HG03558 (cell line): ENCODE results near the gene HOXD9.

ENCODE experiments used
- ATAC-seq: cut with Tn5 transposase; IDR thresholded peaks from one replicate; pipeline ENCODE4 v1.9.1; 2021; ENCODE audit warnings: moderate number of reproducible peaks; ENCODE audit not compliant: unreplicated experiment; ENCODE audit errors: extremely low read depth

Gene HOXD9

GRCh38 chr2:176109192-176109901, 13.2 kb upstream of the HOXD9 start:
- no peak for ATAC-seq

GRCh38 chr2:176109946-176110345, 12.6 kb upstream of the HOXD9 start:
- ATAC-seq: no peak

- no peak for ATAC-seq
These were observed 11.9 kb upstream of the HOXD9 start for GRCh38 chr2:176110415-176111308.

DNA sequence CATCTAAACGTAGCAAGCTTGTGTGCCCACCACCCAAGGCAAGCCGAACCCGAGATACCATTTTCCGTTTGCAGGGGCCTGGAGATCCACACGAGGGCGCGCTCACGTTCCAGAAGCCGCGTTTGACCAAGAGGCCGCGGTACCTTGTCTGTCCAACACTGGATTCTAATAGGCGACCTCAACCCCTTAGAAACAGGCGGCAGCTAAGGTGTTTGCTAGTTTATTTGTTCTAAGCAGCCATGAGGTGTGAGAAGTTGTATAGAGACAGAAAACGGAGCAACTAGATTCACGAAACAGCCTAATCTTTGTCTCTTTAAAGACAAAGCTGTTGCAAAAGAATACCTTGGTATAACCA, 11.2 kb upstream of the HOXD9 start:
- ATAC-seq: no peak

DNA sequence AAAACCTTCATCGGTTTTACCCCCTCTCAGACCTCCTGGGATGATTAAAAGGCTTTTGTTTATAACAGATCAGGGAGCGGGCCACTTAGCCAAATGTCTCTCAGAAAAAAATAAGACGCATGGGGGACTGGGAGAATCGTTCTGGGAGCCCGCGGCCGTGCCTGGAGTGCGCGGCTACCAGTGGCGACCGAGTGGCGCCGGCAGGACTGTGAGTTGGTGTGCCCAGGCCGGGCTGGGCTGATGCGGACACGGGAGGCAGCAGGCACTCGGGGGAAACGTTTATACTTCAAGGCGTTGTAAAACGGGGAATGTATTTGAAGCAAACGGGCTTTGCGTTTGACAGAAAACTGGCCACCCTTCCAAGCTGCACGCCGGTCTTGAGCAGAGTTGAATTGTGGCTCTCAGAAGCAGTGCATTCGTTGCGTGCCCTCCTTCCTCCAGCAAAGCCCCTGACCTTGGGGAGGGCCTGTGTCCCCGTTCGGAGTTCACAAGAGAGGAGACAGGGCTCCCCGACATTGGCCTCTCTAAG, 10.6 kb upstream of the HOXD9 start:
- ATAC-seq: no peak

DNA sequence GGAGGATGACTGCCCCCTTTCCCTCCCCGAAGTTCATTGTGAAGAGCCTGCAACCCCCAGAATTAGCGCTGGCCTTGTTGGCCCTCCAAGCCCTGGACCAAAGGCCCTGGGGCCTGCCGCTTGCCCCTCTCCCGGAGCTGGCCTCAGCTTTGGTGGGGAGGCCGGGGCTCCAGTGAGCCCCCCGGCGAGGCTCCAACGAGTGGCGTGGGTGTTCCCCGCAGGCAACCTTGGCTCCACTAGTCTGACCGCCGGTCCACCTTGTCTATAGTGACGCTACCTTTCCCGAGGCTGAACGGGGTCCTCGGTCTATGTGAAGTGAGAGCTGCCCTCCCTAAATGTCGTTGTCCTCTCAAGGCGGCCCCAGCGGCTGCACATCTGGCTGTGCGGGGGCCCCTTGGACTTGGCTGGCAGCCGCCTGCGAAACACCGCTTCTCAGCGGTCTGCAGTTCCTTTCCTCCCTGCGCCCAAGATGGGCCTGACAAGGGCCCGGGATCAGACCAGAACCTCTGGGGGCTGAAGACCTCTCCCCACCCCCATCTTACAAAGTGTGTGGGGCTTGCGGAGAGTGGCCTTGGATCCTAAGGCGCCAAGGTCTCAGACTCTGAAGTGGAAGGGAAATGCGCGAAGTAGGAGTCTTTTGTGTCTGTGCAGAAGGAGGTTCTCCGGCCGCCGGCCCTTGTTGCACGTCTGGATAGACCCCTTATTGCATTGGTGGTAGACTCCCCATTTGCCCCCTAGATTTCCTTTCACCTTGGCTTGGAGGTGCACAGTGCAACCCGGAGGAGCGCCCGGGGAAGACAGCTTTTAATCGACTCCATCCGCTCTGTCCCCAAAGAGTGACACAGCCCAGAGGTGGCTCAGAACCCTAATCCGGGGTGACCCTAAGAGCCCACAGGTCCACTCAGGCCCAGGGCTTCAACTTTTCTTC, 9.9 kb upstream of the HOXD9 start:
- ATAC-seq: no peak

DNA sequence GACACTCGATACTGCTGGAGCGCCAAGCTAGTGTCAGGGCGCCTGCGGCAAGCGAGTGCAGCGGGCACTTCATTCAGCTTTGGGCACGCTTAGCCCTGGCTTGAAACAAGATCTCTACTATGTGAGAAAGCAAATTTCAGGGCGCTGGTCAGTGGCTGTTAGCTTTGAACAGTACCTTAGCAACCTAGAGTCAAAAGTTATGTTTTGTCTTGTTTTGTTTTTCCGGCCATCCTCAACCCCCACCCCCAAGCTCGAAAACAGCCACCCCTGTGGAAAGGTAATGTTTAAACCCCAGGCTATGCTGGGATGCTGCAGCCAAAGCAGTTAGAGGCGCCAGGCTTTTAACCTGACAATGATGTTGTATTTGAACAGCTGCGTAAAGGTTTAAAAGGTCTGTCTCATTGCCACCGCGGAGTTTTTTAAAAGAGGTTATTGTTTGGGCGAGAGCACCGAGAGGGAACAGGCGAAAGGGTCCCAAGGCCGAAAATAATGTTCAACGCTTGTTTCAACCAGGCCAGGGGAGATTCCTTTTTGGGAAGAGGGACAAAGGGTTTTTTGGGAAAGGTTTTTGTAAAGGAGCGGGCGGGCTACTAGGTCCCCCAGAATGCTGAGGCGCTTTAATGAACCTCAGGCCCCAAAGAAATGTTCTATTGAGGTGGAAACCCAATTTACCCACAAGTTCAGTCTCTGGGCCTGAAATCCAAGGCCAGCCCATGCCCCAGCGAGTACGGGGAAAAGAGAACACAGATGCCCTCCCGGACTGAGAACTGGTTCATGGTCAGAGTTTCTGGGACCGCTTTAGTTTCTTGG, 8.2 kb upstream of the HOXD9 start:
- no peak for ATAC-seq

GRCh38 chr2:176114930-176115625, 7.4 kb upstream of the HOXD9 start:
- ATAC-seq: no peak

DNA sequence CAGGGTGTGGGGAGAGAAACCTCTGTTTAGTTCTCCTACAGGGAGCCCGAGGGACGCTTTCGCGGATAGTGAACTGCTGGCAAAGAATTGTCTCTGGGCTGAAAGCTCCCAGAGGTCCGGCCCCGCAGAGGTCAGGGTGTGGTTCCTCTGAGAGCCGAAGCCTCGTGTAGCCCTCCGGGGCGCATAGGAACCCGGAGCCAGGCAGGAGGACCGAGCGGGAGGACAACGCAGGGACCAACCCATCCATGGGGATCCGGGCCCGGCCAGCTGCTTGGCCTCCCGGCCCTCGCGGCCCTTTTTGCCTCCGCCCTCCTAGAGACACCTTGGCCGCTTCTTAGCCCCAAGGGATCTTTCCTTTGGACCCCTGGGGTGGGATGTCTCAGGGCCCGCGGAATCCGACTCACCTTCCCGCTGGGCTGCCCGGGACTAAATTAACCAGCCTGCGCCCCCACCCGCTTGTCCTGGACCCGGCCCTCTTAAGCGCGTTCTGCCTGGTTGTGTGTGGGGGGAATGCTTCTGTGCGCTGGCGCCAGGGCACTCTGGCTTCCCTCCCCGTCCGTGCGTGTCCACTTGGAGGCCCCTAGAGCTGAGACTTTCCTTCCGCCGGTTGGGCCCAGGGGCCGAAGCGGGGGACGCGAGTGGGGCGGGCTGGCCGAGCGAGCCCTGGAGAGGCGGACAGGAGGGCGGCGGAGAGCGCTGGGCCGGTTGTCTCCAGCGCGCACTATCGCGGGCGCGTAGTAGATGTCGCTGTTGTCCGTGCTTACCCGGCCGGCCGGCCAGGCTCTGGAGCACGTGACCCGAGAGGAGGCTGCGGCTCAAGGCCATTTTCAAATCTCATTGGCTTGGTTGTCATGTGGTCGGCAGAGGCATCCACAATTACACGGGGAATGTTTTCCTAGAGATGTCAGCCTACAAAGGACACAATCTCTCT, 6.4 kb upstream of the HOXD9 start, which contains the start of gene HOXD10:
Gene HOXD10, plus strand, starts transcription at position 896 of the 931 bp plus-strand sequence. CDS start 56 bp downstream, outside the sequence.
- no peak for ATAC-seq

DNA sequence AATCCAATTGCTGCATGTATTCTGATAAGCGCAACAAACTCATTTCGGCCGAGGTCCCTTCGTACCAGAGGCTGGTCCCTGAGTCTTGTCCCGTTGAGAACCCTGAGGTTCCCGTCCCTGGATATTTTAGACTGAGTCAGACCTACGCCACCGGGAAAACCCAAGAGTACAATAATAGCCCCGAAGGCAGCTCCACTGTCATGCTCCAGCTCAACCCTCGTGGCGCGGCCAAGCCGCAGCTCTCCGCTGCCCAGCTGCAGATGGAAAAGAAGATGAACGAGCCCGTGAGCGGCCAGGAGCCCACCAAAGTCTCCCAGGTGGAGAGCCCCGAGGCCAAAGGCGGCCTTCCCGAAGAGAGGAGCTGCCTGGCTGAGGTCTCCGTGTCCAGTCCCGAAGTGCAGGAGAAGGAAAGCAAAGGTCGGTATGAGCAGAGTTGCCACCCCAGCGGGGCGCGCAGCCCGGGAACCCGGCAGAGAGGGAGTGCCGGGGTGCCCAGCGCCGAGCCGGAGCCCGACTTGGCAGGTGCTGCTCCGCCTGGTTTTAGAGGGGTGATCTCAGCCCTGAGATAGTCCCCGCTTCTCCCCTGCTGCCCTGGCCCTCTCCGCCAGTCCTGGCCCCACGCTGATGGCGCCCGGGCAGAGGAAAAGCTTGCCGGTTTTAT, 5.2 kb upstream of the HOXD9 start:
- no peak for ATAC-seq

GRCh38 chr2:176117823-176118371, 4.6 kb upstream of the HOXD9 start:
- ATAC-seq: no peak

DNA sequence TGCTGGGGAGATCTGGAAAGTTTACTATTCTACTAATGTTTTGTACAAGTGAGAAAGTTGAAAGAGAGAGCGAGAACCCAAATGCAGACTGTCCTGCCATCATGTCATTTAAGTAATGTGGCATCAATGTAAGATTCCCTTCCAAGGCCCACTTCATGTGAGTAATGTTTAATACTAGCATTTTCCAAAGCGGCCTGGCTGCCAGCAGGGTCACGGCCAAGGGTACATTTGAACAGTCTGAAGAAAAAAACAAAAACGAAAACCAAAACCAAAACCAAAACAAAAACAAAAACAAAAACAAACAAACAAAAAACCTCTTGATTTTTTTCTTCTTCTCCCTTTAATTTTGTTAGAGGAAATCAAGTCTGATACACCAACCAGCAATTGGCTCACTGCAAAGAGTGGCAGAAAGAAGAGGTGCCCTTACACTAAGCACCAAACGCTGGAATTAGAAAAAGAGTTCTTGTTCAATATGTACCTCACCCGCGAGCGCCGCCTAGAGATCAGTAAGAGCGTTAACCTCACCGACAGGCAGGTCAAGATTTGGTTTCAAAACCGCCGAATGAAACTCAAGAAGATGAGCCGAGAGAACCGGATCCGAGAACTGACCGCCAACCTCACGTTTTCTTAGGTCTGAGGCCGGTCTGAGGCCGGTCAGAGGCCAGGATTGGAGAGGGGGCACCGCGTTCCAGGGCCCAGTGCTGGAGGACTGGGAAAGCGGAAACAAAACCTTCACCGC, 3.7 kb upstream of the HOXD9 start:
- no peak for ATAC-seq

GRCh38 chr2:176120364-176121189, 1.9 kb upstream of the HOXD9 start:
- ATAC-seq: no peak

DNA sequence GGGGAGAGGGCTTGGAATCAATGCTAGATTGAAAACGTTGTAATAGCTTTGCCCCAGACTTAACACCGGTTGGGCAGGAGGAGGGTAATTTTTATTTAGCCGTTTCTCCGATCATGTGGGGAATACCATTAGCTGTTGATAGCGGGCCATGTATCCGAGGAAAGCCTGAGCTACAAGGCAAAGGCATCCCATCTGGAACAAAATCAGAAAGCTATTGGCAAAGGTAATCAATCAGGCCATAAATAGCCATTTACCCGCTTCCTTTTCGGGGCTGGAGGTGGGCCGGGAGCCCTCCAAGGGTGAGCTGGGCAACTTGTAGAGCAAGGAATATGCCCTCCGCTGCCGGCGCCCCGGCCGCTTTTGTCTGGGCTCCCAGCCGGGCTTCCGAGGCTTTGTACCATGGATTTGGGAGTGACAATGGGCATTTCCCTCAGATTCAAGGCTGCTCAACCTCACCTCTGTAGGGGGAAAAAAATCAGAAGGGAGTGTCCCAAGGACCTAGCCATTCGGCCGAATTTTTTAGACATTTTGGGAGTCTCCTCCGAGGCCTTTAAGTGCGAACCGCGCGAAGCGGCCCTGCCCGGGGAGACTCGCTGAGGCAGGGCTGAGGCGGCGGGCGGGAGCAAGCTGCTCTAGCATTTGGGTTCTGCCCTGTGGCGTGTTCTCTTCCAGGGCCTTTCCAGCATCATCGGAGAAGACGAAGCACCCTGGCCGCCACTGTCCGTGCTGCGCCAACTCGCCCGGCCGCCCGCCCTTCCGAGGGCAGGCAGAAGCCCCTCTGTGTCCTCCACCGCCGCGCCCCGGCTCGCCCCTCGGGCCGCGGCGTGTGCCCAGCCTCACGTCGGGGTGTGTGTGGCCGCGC, 1.1 kb upstream of the HOXD9 start:
- no peak for ATAC-seq
